ENCODE measurements around the gene PRM3. TPM values are rescaled to one million over a fixed set of nuclear protein-coding genes. Genes with fewer than 3 reads are reported as not detected.

PRM3 gene
- total and polyA plus RNA-seq, 4 donors, result not detected

GRCh38 chr16:11229906-11230305 is 43.5 kb downstream of the PRM3 start:
- WGBS, result 78% methylated on average over 4 of the region's 4 CpGs
- H3K36me3 ChIP-seq (ENCODE audit: control insufficient read depth in 4 of 4, insufficient read depth in 3 of 4, low read depth in 1 of 4, low read length in 3 of 4), result no peaks in the 10 kb centered on the region
- no peak overlapping the region for H3K4me3 ChIP-seq (ENCODE audit: low read depth in 1 of 3, low read length in 3 of 3)
- no peak for DNase-seq (ENCODE audit: low spot score)
- no peaks in the 10 kb centered on the region for H3K27me3 ChIP-seq (ENCODE audit: control insufficient read depth in 4 of 4, insufficient read depth in 4 of 4, low read length in 3 of 4)
- TF ChIP-seq ZBTB33 (IDR thresholded peaks at IDR 0.05), result no peak
- no peak for TF ChIP-seq FOXA1 (IDR thresholded peaks at IDR 0.05)
- TF ChIP-seq RXRA (IDR thresholded peaks at IDR 0.05), result peak in 1 of 2 donors; percentile 36
- no peak for TF ChIP-seq EGR1 (IDR thresholded peaks at IDR 0.05; ENCODE audit: low read depth in 2 of 2)
- no peak for TF ChIP-seq TAF1 (conservative IDR thresholded peaks at IDR 0.05)
- TF ChIP-seq ATF3 (IDR thresholded peaks at IDR 0.05), result no peak
- TF ChIP-seq REST (IDR thresholded peaks at IDR 0.05), result no peak
- TF ChIP-seq RAD21 (IDR thresholded peaks at IDR 0.05), result peak in 1 of 2 donors; percentile 36
- TF ChIP-seq MAX (IDR thresholded peaks at IDR 0.05), result peak; percentile 36
- no peak for TF ChIP-seq SP1 (IDR thresholded peaks at IDR 0.05)
- TF ChIP-seq YY1 (IDR thresholded peaks at IDR 0.05), result no peak
- peak; percentile 13 to 51 for TF ChIP-seq HNF4A (conservative IDR thresholded peaks at IDR 0.05)
- TF ChIP-seq GABPA (IDR thresholded peaks at IDR 0.05 in 1 of 2, conservative IDR thresholded peaks at IDR 0.05 in 1 of 2), result no peak
- no peak for TF ChIP-seq CTCF (IDR thresholded peaks at IDR 0.05; ENCODE audit: low read depth, low read length, missing input control)
- no peak for TF ChIP-seq NR2F2 (IDR thresholded peaks at IDR 0.05)
- no peak for TF ChIP-seq FOXA2 (IDR thresholded peaks at IDR 0.05)
- no peaks in the 10 kb centered on the region for H3K9me3 ChIP-seq (ENCODE audit: control insufficient read depth in 4 of 4, low read length in 3 of 4)
- no peak overlapping the region for H3K9ac ChIP-seq (ENCODE audit: low read depth in 1 of 2, low read length in 2 of 2)
- no peak overlapping the region for H3K27ac ChIP-seq (ENCODE audit: low read depth in 1 of 2, low read length in 2 of 2)
- H3K4me1 ChIP-seq (ENCODE audit: control insufficient read depth in 4 of 4, insufficient read depth in 4 of 4, low read length in 3 of 4), result peaks cover 0 to 3% (median 0%) of the 10 kb centered on the region in 4 donors

GRCh38 chr16:11229432-11229831 is 44.0 kb downstream of the PRM3 start:
- DNase-seq (ENCODE audit: low spot score), result no peak
- Histone ChIP-seq H3K4me1 (ENCODE audit: control insufficient read depth in 4 of 4, insufficient read depth in 4 of 4, low read length in 3 of 4) (peaks cover 0 to 3% (median 0%) of the 10 kb centered on the region in 4 donors), H3K4me3 (ENCODE audit: low read depth in 1 of 3, low read length in 3 of 3) (no peak overlapping the region), H3K9ac (ENCODE audit: low read depth in 1 of 2, low read length in 2 of 2) (no peak overlapping the region), H3K36me3 (ENCODE audit: control insufficient read depth in 4 of 4, insufficient read depth in 3 of 4, low read depth in 1 of 4, low read length in 3 of 4) (no peaks in the 10 kb centered on the region), H3K27ac (ENCODE audit: low read depth in 1 of 2, low read length in 2 of 2) (no peak overlapping the region), H3K27me3 (ENCODE audit: control insufficient read depth in 4 of 4, insufficient read depth in 4 of 4, low read length in 3 of 4) (no peaks in the 10 kb centered on the region), H3K9me3 (ENCODE audit: control insufficient read depth in 4 of 4, low read length in 3 of 4) (no peaks in the 10 kb centered on the region)
- TF ChIP-seq RXRA (IDR thresholded peaks at IDR 0.05) (no peak), REST (IDR thresholded peaks at IDR 0.05) (no peak), FOXA2 (IDR thresholded peaks at IDR 0.05) (no peak), SP1 (IDR thresholded peaks at IDR 0.05) (no peak), RAD21 (IDR thresholded peaks at IDR 0.05) (no peak), HNF4A (conservative IDR thresholded peaks at IDR 0.05) (no peak), HNF4G (IDR thresholded peaks at IDR 0.05) (no peak), FOXA1 (IDR thresholded peaks at IDR 0.05) (no peak)
- WGBS, result 91% methylated on average over 5 of the region's 5 CpGs
